GM19193 (cell line): ENCODE data around the gene IL4I1.
A peak's percentile ranks its signal among the peaks of the same experiment; 100 is the strongest.

Experiments
- POLR2A ChIP-seq: IDR thresholded peaks from 4 replicates; pipeline ENCODE4 v1.6.1; 2011; ENCODE audit not compliant: insufficient read depth, insufficient read length; ENCODE audit errors: extremely low read depth

Gene IL4I1

DNA sequence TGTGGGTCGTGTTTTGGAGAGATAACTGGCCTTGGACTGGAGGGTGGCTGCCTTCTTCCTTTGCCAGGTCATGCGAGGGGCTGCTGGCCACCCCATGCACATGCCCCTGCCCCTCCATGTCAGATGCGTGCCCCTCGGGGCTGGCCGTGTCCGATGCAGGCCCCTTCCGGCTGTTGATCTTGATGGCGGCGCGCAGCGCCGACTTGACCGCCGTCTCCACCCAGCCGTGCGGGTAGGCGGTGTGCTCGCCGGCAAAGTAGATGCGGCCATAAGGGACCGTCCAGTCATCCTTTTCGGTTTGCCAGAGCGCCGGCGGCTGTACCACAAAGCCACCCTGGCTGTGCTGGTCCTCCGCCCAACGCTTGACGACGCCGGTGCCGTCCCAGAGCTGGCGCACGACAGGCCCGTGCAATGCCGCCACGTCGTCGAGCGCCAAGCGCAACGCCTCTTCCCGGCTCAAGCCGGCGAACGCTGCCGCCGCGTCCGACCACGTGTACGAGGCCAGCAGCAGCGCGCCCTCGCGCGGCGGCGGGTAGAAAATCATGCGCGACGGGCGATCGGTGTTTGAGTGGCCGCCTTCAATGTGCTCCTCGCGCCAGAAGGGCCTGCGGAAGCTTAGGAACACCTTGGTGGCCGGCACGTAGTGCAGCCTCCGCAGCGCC is 6.9 kb downstream of the IL4I1 start:
- peak; percentile 43 for TF ChIP-seq POLR2A

DNA sequence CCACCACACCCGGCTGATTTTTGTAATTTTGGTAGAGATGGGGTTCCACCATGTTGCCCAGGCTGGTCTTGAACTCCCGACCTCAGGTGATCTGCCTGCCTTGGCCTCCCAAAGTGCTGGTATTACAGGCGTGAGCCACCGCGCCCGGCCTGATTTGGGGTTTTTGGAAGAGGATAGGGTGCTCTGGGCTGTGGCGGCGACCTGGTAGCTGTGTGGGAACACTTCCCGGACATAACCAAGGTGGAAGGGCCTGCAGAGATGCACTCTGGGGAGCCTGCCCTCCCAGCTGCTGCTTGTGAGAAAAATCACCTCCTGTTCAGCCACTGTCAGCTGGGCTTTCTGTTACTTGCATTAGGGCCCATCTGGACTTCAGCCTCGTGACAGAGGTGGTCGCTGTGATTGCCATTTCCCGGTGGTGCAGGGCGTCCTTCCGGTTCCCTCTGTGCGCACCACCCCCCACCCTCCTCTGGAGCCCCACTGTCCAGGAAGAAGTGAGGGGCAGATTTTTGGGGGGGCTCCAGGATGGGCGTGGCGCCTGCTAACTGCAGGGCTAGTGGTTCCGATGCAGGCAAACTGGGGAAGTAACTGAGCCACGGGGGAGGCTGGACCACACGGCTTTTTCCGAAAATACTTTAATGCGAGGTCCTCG is 7.5 kb downstream of the IL4I1 start:
- no peak for TF ChIP-seq POLR2A

DNA sequence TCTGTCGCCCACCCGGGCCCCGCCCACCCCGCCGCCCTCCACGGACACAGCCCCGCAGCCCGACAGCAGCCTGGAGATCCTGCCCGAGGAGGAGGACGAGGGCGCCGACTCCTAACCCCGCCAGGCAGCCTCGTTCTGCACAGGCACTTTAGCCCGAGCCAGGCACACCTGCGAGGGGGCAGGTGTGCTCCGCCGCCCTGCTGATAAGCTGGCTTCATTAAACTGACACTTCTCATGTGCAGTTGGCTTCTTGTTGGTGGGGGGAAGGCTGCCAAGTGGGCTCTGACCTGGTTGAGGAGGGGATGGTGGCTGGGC is 8.2 kb downstream of the IL4I1 start:
- peak; percentile 36 for TF ChIP-seq POLR2A

DNA sequence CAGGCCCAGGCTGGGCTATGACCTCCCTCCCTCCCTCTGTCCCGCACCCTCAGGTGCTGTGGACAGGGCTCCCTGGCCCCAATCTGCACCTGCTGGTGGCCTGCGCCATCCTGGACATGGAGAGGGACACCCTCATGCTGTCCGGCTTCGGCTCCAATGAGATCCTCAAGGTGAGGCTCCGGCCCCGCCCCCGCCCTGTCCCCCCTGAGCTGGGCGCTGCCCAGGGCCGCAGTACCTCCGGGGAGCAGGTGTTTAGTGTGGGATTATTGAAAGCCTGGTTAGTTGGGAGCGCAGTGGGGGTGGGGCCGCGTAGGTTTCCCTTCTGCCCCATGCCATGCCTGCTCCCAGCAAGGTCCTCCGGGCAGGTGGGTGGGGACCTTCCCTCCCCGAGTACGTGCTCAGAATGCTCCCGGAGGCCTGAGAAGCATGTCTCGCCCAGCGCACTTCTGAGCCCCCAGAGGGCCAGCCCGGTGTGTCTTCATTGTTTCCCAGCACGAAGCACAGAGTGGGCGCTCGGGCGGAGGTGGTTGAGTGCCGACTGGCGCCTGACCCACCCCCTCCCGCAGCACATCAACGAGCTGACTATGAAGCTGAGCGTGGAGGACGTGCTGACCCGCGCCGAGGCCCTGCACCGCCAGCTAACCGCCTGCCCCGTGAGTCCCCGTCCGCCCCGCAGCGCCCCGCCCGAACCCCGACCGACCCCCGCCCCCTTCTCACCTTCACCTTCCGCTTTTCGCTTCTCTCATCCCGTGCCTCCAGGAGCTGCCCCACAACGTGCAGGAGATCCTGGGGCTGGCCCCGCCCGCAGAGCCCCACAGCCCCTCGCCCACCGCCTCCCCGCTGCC is 8.8 kb downstream of the IL4I1 start:
- TF ChIP-seq POLR2A = no peak

DNA sequence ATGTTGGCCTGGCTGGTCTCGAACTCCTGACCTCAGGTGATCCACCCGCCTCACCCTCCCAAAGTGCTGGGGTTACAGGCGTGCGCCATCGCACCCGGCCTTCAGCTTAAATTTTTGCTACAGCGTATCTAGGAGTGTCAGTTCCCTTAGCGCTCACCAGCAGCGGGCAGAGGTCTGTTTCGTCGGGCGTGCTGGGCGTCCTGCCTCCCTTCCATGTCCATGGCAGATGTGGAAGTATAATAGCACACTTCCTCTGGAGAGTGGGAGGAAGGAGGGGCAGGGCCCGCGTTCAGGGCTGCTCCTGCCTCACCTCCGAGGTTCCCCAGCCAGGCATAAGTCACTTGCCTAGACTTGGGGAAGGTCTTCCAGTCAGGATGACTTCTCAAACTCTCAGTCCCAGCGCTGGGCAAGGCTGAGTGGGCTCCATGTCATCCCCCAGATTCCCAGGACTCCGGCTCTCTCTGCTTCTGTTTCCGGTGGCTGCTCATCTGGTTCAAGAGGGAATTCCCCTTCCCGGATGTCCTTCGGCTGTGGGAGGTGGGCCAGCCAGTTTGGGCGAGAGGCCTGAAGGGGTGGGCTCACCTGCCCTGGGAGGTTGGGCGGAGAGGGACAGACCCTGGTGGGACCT is 9.5 kb downstream of the IL4I1 start:
- TF ChIP-seq POLR2A = no peak

DNA sequence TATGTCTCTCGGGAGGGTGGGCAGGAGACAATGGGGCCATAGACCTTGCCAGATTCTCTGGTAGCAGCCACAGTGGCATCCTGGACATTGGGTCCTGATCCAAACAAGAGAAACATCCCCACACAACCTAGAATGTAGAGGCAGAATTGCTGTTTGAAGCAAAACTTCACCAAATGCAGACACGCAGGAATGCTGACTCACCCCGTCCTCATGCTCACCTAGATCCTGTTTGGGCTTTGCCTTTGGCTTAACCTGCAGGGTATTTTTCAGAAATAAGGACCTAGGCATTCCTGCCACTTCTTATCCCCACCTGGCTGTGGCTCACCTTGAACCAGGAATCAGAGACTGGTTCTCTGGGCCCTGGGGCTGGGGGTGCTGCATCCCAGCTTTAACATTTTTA is 11.9 kb downstream of the IL4I1 start:
- no peak for TF ChIP-seq POLR2A

DNA sequence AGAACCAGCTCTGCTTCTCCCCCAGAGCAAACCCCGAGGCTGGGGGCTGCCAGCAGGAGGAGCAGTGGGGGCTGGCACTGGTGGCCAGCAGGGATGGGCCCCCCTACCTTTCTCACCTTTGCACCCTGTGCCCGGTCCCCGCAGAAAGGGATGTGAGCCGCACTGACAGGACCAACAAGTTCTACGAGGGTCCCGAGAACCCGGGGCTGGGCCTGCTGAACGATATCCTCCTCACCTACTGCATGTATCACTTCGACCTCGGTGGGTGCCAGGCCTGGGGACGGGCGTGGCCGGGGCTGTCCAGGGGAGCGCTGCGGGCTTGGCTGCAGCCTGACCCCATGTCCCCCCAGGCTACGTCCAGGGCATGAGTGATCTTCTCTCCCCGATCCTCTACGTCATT is 12.6 kb downstream of the IL4I1 start:
- TF ChIP-seq POLR2A = no peak

DNA sequence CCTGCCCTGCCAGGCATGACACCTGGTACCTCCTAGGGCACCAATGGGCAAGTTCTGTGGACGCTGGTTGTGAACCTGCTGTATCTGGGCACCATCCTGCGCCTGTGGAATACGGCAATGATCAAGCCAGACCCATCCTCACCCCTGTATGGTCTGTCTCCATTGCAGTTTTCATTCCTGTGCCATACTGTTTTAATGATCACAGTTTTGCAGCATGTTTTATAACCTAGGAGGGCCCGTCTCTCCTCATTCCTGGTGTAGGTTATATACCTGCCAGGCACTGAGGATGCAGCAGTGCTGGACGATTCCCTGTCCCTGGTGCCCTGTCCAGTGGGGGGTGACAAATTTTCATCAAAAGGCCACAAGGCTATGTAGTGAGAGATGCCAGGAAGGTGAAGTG is 13.6 kb downstream of the IL4I1 start:
- no peak for TF ChIP-seq POLR2A

DNA sequence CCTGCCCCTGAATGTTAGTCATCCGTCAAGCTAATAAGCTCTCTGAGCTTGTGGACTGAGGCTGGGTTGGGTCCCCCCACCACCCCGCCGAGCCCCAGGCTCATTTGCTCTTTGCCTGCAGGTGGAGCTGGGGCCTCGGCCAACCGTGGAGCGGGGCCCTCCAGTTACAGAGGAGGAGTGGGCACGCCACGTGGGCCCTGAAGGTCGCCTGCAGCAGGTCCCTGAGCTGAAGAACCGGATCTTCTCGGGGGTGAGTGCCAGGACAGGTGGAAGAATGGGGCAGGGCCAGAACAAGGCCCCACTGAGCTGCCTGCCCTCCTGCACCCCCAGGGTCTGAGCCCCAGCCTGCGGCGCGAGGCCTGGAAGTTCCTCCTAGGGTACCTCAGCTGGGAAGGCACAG is 14.0 kb downstream of the IL4I1 start:
- no peak for TF ChIP-seq POLR2A

DNA sequence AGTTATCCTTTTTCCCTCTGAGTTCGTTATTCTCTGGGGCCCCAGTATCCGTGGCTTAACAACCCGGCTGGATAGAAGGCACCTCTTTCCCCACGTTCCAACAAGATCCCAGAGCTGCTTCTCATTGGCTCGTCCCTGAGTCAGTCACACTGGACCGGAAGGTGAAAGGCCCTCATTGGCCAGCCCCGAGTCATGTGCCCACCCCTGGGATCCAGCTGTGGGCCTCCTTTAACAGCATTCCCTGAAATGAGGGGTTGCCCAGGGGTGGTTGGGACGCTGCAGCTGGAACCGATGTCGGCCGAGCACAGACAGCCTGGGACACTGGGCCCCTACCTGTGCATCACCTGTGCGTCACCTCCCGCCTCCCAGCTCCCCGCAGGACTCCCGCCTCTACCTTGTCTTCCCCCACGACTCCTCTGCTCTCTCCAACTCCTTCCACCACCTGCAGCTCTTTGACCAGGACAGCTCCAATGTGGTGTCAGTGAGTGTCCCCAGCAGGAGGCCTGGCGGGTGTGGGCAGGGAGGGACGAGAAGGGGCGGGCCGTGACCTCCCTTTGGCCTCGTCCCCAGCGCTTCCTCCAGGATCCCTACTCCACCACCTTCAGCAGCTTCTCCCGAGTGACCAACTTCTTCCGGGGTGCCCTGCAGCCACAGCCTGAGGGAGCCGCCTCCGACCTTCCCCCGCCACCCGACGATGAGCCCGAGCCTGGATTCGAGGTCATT is 14.9 kb downstream of the IL4I1 start:
- peak; percentile 27 for TF ChIP-seq POLR2A

DNA sequence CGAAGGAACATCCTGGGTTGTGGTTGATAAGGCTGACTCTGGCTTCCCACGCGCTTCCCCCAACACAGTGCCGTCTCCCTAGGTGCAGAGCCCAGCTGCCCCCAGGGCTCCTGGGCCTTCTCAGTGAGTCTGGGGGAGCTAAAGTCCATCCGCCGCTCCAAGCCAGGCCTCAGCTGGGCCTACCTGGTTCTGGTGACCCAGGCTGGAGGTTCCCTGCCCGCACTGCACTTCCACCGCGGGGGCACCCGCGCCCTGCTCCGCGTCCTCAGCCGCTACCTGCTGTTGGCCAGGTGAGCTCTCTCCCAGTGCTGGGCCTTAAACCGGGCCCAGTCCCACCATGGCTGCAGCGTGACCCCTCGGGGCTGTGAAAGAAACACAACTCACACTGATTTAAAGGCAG is 15.5 kb downstream of the IL4I1 start:
- TF ChIP-seq POLR2A = no peak

DNA sequence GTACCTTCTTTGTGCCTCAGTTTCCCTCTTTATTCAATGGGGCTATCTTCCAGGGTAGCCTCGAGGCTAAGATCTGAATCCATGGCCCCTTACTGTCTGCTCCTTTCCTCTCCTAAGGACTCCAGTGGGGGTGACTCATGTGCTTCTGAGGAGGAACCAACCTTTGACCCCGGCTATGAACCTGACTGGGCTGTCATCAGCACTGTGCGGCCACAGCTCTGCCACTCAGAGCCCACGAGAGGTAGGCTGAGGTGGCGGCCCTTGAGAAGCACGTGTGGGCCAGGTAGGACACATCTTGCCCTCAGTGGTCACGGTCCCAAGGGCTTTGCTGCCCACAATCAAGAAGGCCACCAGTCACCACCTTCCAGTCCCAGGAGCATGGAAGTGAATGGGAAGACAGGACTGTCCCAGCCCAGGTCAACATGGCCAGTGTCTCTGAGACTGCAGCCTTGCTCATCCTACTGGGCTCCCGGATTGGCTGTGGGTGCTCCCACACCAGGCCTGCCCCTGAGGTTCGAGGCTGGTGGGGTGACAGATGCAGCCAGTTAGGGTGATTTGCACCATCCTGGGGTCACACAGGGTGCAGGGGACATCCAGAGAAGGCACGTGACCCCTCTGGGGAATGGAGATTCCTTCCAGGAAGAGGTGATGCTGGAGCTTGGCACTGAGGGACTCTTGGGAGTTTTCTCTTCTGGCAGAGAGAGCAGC is 16.4 kb downstream of the IL4I1 start:
- no peak for TF ChIP-seq POLR2A

DNA sequence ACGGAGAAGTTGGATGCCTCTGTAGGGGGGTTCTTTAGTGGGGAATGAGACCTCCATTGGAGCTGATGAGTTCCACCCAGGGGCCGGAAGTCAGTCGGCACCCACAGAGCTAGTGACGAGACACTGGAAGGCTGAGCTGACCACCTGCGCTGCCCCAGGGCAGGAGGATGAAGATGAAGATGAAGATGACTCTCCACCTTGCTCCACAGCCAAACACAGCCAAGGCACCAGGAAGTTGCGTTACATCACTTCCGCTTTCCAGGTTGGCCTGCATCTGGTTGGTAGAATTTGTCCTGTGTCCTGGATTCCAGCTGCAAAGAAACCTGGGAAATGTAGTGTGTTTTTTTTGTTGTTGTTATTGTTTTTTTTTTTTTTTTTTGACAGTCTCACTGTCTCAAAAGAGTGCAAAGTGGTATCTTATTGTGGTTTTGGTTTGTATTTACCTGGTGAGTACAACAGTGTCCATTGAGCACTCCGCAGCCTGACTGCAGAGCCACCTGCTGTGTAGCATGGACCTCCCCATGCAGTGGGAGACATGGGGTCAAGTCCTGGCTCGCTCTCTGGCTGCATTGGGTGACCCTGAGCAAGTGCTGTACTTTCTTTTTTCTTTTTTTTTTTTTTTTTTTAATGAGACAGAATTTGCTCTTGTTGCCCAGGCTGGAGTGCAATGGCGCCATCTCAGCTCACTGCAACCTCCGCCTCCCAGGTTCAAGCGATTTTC is 17.3 kb downstream of the IL4I1 start:
- no peak for TF ChIP-seq POLR2A

DNA sequence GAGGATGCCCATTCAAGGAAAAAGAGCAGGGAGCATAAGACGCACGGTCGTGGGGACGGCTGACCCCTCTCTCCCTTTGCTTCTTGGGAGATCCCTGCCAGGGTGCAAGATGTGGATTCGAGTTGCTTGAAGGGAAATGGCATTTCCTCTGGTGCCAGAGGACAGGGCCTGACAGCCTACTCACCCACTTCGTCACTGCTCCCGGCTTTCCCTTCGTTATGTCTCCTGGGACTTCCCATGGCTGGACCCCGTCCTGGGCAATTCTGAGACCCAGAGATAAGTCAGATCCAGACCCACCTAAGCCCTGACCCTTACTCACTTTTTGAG is 18.0 kb downstream of the IL4I1 start:
- no peak for TF ChIP-seq POLR2A

DNA sequence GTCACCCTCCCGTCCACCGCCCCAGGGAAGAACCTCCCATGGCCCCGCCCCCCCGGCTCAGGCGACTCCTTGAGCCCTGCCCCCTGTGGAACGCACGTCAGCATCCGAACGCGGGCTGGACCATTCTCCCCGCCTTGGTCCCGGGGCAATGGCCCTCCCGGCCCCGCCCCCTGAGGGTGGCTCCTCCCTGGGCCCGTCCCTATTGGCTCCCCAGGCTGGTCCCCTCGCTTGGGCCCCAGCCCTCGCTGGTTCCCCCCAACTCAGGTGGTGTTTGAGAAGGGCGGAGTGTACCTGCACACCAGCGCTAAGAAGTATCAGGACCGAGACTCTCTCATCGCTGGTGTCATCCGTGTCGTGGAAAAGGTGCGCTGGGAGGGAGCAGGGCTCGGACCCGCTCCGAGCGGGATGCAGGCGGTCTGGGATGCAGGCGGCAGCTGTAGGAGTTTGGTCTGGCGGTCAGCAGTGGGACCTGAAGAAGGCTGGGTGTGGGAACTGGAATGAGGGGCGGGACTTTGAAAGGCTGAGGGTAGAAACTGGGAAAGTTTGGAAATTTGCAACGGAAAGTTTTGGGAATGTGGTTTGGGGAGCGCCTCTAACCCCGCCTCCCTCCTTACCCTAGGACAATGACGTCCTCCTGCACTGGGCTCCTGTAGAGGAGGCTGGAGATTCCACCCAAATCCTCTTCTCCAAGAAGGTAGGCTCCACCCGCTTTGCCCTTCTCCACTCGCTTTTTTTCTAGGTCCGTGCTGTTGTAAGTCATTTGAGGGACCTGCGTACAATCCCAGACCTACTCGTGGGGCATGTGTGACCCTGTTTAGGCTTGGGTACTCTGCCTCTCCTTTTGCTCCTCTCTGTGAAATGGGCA is 18.6 kb downstream of the IL4I1 start:
- TF ChIP-seq POLR2A = peak; percentile 34
